Astrocyte (in vitro differentiated cells and primary cell): ENCODE results near the gene GPI. TPM values are rescaled to one million over a fixed set of nuclear protein-coding genes. Genes with fewer than 3 reads are reported as not detected.

Experiments used
- DNase-seq: peaks from one replicate; pipeline ENCODE4 v3.0.0-alpha.2; 2010; ENCODE audit warnings: low read depth
- FAIRE-seq: peaks from 2 replicates; lab custom pipeline; 2011; peaks lifted over from hg19 to GRCh38; lab: Jason Lieb, UNC
- H2AFZ ChIP-seq: 2 replicates; pipeline ENCODE4 v1.6.0; 2012; ENCODE audit warnings: low read depth, low read length, inconsistent platforms
- H3K27ac ChIP-seq: 2 replicates; pipeline ENCODE4 v1.5.1; 2011; ENCODE audit warnings: low read depth, low read length, inconsistent platforms
- H3K27me3 ChIP-seq: 2 replicates; pipeline ENCODE4 v1.6.0; 2011; ENCODE audit warnings: low read length, inconsistent platforms; ENCODE audit not compliant: insufficient read depth
- H3K36me3 ChIP-seq: 2 replicates; pipeline ENCODE4 v1.5.1; 2011; ENCODE audit warnings: low read length, inconsistent platforms; ENCODE audit not compliant: insufficient read depth
- H3K4me1 ChIP-seq: 2 replicates; pipeline ENCODE4 v1.5.1; 2011; ENCODE audit warnings: low read length, inconsistent platforms; ENCODE audit not compliant: insufficient read depth
- H3K4me2 ChIP-seq: 2 replicates; pipeline ENCODE4 v1.6.0; 2012; ENCODE audit warnings: low read length, inconsistent platforms
- H3K4me3 ChIP-seq: 2 replicates; pipeline ENCODE4 v1.5.1; 2011; ENCODE audit warnings: low read depth, mild to moderate bottlenecking, low read length, inconsistent platforms; ENCODE audit not compliant: insufficient read depth
- H3K79me2 ChIP-seq: 2 replicates; pipeline ENCODE4 v1.6.0; 2012; ENCODE audit warnings: mild to moderate bottlenecking, low read length, inconsistent platforms; ENCODE audit not compliant: insufficient read depth
- H3K9ac ChIP-seq: 2 replicates; pipeline ENCODE4 v1.6.0; 2012; ENCODE audit warnings: mild to moderate bottlenecking, low read length, inconsistent platforms
- H3K9me3 ChIP-seq: 2 replicates; pipeline ENCODE4 v1.5.1; 2012; ENCODE audit warnings: low read depth, mild to moderate bottlenecking, low read length, inconsistent platforms; ENCODE audit not compliant: insufficient read depth
- H4K20me1 ChIP-seq: 2 replicates; pipeline ENCODE4 v1.6.0; 2012; ENCODE audit warnings: low read length, inconsistent platforms; ENCODE audit not compliant: insufficient read depth
- H3K27ac Mint-ChIP-seq: one replicate; pipeline ENCODE4 v1.8.0; 2021; ENCODE audit warnings: mild to moderate bottlenecking, mixed read lengths; ENCODE audit not compliant: unreplicated experiment
- H3K27me3 Mint-ChIP-seq: one replicate; pipeline ENCODE4 v1.8.0; 2021; ENCODE audit warnings: low read depth, mixed read lengths; ENCODE audit not compliant: unreplicated experiment
- H3K36me3 Mint-ChIP-seq: one replicate; pipeline ENCODE4 v1.8.0; 2021; ENCODE audit warnings: low read depth, mixed read lengths; ENCODE audit not compliant: unreplicated experiment
- H3K4me1 Mint-ChIP-seq: one replicate; pipeline ENCODE4 v1.8.0; 2021; ENCODE audit warnings: low read depth, mixed read lengths; ENCODE audit not compliant: unreplicated experiment
- H3K4me3 Mint-ChIP-seq: one replicate; pipeline ENCODE4 v1.8.0; 2021; ENCODE audit warnings: mild to moderate bottlenecking, moderate library complexity, mixed read lengths; ENCODE audit not compliant: unreplicated experiment
- H3K9me3 Mint-ChIP-seq: one replicate; pipeline ENCODE4 v1.8.0; 2021; ENCODE audit warnings: mild to moderate bottlenecking, mixed read lengths; ENCODE audit not compliant: unreplicated experiment
- EZH2 ChIP-seq: IDR thresholded peaks from 2 replicates; pipeline ENCODE4 v1.6.1; 2012; ENCODE audit warnings: mild to moderate bottlenecking, low read length, inconsistent platforms; ENCODE audit not compliant: insufficient read depth
- total RNA-seq: library from RNA; stranded (reverse); gene quantifications from 2 replicates; pipeline ENCODE4 v1.2.1, GENCODE V29; 2021
- TF ChIP-seq, protein P1 (sequence below): IDR thresholded peaks from 2 replicates; pipeline ENCODE4 v1.5.1; 2011; ENCODE audit warnings: low read depth, mild to moderate bottlenecking, inconsistent platforms, low read length, moderate library complexity; ENCODE audit not compliant: insufficient read depth

GPI gene
- total RNA-seq, 1 donor from 2014 or later = 249 TPM

DNA sequence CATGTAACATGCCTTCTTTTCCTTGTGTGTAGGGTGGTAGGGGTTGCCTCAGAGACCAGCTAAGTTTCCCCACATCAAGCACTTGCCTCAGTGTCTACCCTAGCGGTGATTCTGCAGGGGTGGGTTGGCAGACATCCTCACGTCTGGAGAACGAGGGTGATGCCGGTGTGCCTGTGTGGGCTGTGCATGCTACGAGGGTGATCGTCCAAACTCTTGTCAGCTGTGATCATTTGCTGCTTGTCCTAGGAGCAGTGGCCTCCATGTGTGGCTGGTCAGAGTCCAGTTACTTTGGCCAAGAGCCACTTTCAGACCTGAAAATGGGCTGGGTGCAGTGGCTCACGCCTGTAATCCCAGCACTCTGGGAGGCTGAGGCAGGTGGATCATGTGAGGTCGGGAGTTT lies 5.1 kb downstream of the GPI start:
- H3K4me1 ChIP-seq = peaks cover 9% of the 10 kb centered on the region
- H3K36me3 Mint-ChIP-seq = peaks cover 21% of the 10 kb centered on the region
- peaks cover 16% of the 10 kb centered on the region for H3K36me3 ChIP-seq
- H3K4me1 Mint-ChIP-seq = peaks cover 13% of the 10 kb centered on the region
- no peak overlapping the region for H3K4me2 ChIP-seq
- H2AFZ ChIP-seq = no peak overlapping the region
- no peak overlapping the region for H3K27ac Mint-ChIP-seq
- TF ChIP-seq, protein P1, sequence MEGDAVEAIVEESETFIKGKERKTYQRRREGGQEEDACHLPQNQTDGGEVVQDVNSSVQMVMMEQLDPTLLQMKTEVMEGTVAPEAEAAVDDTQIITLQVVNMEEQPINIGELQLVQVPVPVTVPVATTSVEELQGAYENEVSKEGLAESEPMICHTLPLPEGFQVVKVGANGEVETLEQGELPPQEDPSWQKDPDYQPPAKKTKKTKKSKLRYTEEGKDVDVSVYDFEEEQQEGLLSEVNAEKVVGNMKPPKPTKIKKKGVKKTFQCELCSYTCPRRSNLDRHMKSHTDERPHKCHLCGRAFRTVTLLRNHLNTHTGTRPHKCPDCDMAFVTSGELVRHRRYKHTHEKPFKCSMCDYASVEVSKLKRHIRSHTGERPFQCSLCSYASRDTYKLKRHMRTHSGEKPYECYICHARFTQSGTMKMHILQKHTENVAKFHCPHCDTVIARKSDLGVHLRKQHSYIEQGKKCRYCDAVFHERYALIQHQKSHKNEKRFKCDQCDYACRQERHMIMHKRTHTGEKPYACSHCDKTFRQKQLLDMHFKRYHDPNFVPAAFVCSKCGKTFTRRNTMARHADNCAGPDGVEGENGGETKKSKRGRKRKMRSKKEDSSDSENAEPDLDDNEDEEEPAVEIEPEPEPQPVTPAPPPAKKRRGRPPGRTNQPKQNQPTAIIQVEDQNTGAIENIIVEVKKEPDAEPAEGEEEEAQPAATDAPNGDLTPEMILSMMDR = no peak
- no peak for TF ChIP-seq EZH2
- no peaks in the 10 kb centered on the region for H3K9me3 Mint-ChIP-seq
- no peak overlapping the region for H3K9ac ChIP-seq
- H3K9me3 ChIP-seq = no peaks in the 10 kb centered on the region
- DNase-seq = no peak
- H3K27ac ChIP-seq = no peak overlapping the region
- no peak overlapping the region for H3K4me3 Mint-ChIP-seq
- FAIRE-seq = no peak
- H3K27me3 Mint-ChIP-seq = no peaks in the 10 kb centered on the region
- peaks cover 42% of the 10 kb centered on the region for H3K79me2 ChIP-seq
- peaks cover 47% of the 10 kb centered on the region for H4K20me1 ChIP-seq
- no peak overlapping the region for H3K4me3 ChIP-seq
- no peaks in the 10 kb centered on the region for H3K27me3 ChIP-seq

DNA sequence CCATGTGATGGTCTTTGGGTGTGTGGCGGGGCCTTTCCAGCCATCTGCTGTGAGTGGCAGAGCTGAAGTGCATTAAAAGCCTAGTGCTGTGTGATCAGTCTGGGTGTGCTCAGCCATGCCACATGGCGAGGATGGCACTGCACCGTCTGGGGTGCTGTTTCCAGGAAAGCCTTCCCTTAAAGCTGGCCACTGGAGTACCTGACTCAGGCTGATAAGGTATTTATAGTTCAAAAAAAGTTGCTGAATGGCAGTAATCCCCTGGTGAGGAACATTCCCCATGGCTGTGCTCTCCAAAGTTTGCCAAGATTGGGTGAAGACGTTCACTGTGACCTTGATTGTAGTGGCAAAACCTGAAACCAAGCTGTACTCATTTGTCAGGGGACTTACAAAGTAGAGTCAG lies 6.0 kb downstream of the GPI start:
- peaks cover 17% of the 10 kb centered on the region for H3K4me1 Mint-ChIP-seq
- no peak overlapping the region for H3K9ac ChIP-seq
- no peaks in the 10 kb centered on the region for H3K9me3 Mint-ChIP-seq
- no peak overlapping the region for H3K4me3 Mint-ChIP-seq
- no peak overlapping the region for H2AFZ ChIP-seq
- no peaks in the 10 kb centered on the region for H3K27me3 Mint-ChIP-seq
- TF ChIP-seq EZH2 = no peak
- TF ChIP-seq, protein P1 = no peak
- H3K4me2 ChIP-seq = no peak overlapping the region
- H3K36me3 ChIP-seq = peaks cover 22% of the 10 kb centered on the region
- no peak overlapping the region for H3K27ac ChIP-seq
- H3K36me3 Mint-ChIP-seq = peaks cover 23% of the 10 kb centered on the region
- no peak for DNase-seq
- no peaks in the 10 kb centered on the region for H3K9me3 ChIP-seq
- peaks cover 50% of the 10 kb centered on the region for H4K20me1 ChIP-seq
- FAIRE-seq = no peak
- peaks cover 33% of the 10 kb centered on the region for H3K79me2 ChIP-seq
- H3K4me3 ChIP-seq = no peak overlapping the region
- no peak overlapping the region for H3K27ac Mint-ChIP-seq
- no peaks in the 10 kb centered on the region for H3K27me3 ChIP-seq
- peaks cover 6% of the 10 kb centered on the region for H3K4me1 ChIP-seq

DNA sequence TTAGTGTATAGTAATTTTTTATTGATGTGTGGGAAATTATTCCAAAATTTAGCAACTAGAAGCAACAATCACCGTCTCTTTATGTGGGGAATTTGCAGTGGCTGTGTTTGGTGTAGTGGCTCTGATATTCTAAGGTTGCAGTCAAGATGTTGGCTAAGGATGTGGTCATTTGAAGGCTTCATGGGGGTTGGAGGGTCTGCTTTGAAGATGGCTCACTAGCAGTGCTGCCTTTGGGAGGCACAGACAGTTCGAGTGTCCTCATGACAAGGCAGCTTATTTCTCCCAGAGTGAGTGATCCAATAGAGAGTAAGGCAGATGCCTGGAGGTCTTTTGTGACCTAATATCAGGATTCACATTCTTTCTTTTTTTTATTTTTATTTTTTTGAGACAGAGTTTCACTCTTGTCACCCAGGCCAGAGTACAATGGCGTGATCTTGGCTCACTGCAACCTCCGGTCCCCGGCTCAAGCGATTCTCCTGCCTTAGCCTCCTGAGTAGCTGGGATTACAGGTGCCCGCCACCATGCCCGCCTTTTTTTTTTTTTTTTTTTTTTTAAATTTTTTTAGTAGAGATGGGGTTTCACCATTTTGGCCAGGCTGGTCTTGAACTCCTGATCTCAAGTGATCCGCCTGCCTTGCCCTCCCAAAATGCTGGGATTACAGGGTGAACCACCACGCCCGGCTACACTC lies 8.7 kb downstream of the GPI start:
- H3K36me3 Mint-ChIP-seq = peaks cover 31% of the 10 kb centered on the region
- no peak for FAIRE-seq
- H3K36me3 ChIP-seq = peaks cover 18% of the 10 kb centered on the region

More for the DNA sequence above, 8.7 kb downstream of the GPI start:
- no peaks in the 10 kb centered on the region for H3K27me3 ChIP-seq
- H3K27ac ChIP-seq = no peak overlapping the region
- no peak overlapping the region for H3K27ac Mint-ChIP-seq
- no peak overlapping the region for H2AFZ ChIP-seq
- DNase-seq = no peak
- H3K9me3 ChIP-seq = no peaks in the 10 kb centered on the region
- H3K27me3 Mint-ChIP-seq = no peaks in the 10 kb centered on the region
- H4K20me1 ChIP-seq = peaks cover 32% of the 10 kb centered on the region
- no peak overlapping the region for H3K4me3 ChIP-seq
- no peaks in the 10 kb centered on the region for H3K4me1 ChIP-seq
- no peak overlapping the region for H3K9ac ChIP-seq
- peaks cover 7% of the 10 kb centered on the region for H3K79me2 ChIP-seq
- no peak overlapping the region for H3K4me2 ChIP-seq
- H3K9me3 Mint-ChIP-seq = no peaks in the 10 kb centered on the region
- peaks cover 10% of the 10 kb centered on the region for H3K4me1 Mint-ChIP-seq
- TF ChIP-seq EZH2 = no peak
- TF ChIP-seq, protein P1 = no peak
- no peak overlapping the region for H3K4me3 Mint-ChIP-seq
